Measurements from ENCODE around the gene PINK1. TPM values are rescaled to one million over a fixed set of nuclear protein-coding genes. Genes with fewer than 3 reads are reported as not detected.

Gene PINK1
- total and polyA plus RNA-seq, 2 of the 13 experiments (the other 11 are each of a cell fraction or from before 2014, with no cell fraction given): 15.3 to 16.1 TPM

- TF ChIP-seq ZNF782 (CRISPR knock-in tag; IDR thresholded peaks at IDR 0.05; ENCODE audit: borderline replicate concordance): peak; percentile 53; the same call in 1 of the 2 replicates
- TF ChIP-seq ZNF737 (CRISPR knock-in tag; IDR thresholded peaks at IDR 0.05; ENCODE audit: borderline replicate concordance): no peak
- no peak for TF ChIP-seq GRHL1 (CRISPR knock-in tag; conservative IDR thresholded peaks at IDR 0.05)
- no peak for TF ChIP-seq IKZF4 (CRISPR knock-in tag; IDR thresholded peaks at IDR 0.05; ENCODE audit: borderline replicate concordance, low read depth, not compliant biosample characterization)
- 0 out of 2 replicates have a peak, but pooled peaks have one; percentile 15 for TF ChIP-seq PHF21A (CRISPR knock-in tag; IDR thresholded peaks at IDR 0.05)
- TF ChIP-seq ZNF503 (CRISPR knock-in tag; IDR thresholded peaks at IDR 0.05): no peak
- no peak for TF ChIP-seq ZNF256 (CRISPR knock-in tag; conservative IDR thresholded peaks at IDR 0.05)
- TF ChIP-seq ZNF276 (CRISPR knock-in tag; IDR thresholded peaks at IDR 0.05; ENCODE audit: low read depth): no peak
- TF ChIP-seq SYNCRIP (IDR thresholded peaks at IDR 0.05; ENCODE audit: insufficient read depth, low read depth, low read length): no peak
- TF ChIP-seq GLMP (CRISPR knock-in tag; IDR thresholded peaks at IDR 0.05; ENCODE audit: borderline replicate concordance): no peak
- TF ChIP-seq YEATS4 (CRISPR knock-in tag; IDR thresholded peaks at IDR 0.05; ENCODE audit: borderline replicate concordance): no peak; the same call in none of the 2 replicates
- TF ChIP-seq HINFP (CRISPR knock-in tag; IDR thresholded peaks at IDR 0.05; ENCODE audit: low read depth): no peak
- TF ChIP-seq RNF219 (CRISPR knock-in tag; IDR thresholded peaks at IDR 0.05): no peak
- no peak; the same call in 1 of the 2 replicates for TF ChIP-seq ZNF232 (CRISPR knock-in tag; IDR thresholded peaks at IDR 0.05; ENCODE audit: borderline replicate concordance)
Observed at GRCh38 chr1:20696397-20697333, 63.4 kb downstream of the PINK1 start (continued).

All from HepG2 (cell line).